Thyroid gland (tissue), 4 donors: ENCODE measurements around the gene IQSEC1. TPM values are rescaled to one million over a fixed set of nuclear protein-coding genes. Genes with fewer than 3 reads are reported as not detected.
A peak's percentile ranks its signal among the peaks of the same experiment; 100 is the strongest.

ENCODE experiments used
- DNase-seq, 2 donors: peaks; one replicate each; pipeline ENCODE4 v3.0.0-alpha.2; 2019
- H3K27ac ChIP-seq, 3 donors: fragments of 200-600 bp; sonication (generic); 1 replicate in 2 of 3; 2 replicates in 1 of 3; pipeline ENCODE4 v1.5.1; 2016 to 2019; ENCODE audit warnings: mild to moderate bottlenecking in 1 of 3, moderate library complexity in 1 of 3
- H3K27me3 ChIP-seq: fragments of 200-600 bp; sonication (generic); one replicate; pipeline ENCODE4 v1.5.1; 2019
- H3K36me3 ChIP-seq, 2 donors: fragments of 200-600 bp; sonication (generic); one replicate each; pipeline ENCODE4 v1.5.1; 2016 to 2019
- H3K4me1 ChIP-seq, 2 donors: fragments of 200-600 bp; sonication (generic); one replicate each; pipeline ENCODE4 v1.5.1; 2017 to 2019
- H3K4me3 ChIP-seq, 3 donors: fragments of 200-600 bp; sonication (generic); replicated peaks in 1 of 3; 1 replicate in 2 of 3; 2 replicates in 1 of 3; pipeline ENCODE4 v1.5.1; 2016; ENCODE audit warnings: mild to moderate bottlenecking in 1 of 3
- H3K9me3 ChIP-seq: fragments of 200-600 bp; sonication (generic); one replicate; pipeline ENCODE4 v1.5.1; 2017
- CTCF ChIP-seq, 6 experiments: fragments of 200-600 bp in 3 of 6; fragments of 450-650 bp in 3 of 6; sonication (generic) in 3 of 6; IDR thresholded peaks; one replicate each; pipeline ENCODE4 v1.5.1; 2016 to 2019; ENCODE audit warnings: antibody characterized with exemption in 6 of 6, mild to moderate bottlenecking in 2 of 6, inconsistent platforms in 1 of 6, moderate library complexity in 1 of 6
- POLR2A ChIP-seq, 2 donors: fragments of 450-650 bp; IDR thresholded peaks; one replicate each; pipeline ENCODE4 v1.6.1; 2017; ENCODE audit warnings: antibody characterized with exemption in 2 of 2, mild to moderate bottlenecking in 2 of 2, moderate library complexity in 1 of 2
- WGBS, 2 donors: methylation state at CpG; one replicate each; pipeline ENCODE4 v1.1.5; 2017; 5-methylcytosine and 5-hydroxymethylcytosine counted together
- intact Hi-C: fragments of 100-400 bp; cut with DNase I; formaldehyde crosslinking; loops from one replicate; pipeline ENCODE4 v1.15.1; 2023
- total RNA-seq, 4 donors: library from RNA; depleted of rRNA; stranded (reverse); fragments of >200 nt; gene quantifications; one replicate each; pipeline ENCODE4 v1.2.3, GENCODE V29; 2016

IQSEC1 gene
- total RNA-seq, 4 donors from 2014 or later = 37.1 to 48.3 (median 38.9) TPM

- Histone ChIP-seq H3K36me3 (no peaks in the 10 kb centered on the region), H3K9me3 (no peaks in the 10 kb centered on the region), H3K4me1 (peaks cover 0 to 14% of the 10 kb centered on the region in 2 donors), H3K27me3 (no peaks in the 10 kb centered on the region), H3K27ac (no peak overlapping the region), H3K4me3 (no peak overlapping the region)
- WGBS, 2 donors = 28 to 31% methylated on average over 35 to 37 of the region's 45 CpGs
- intact Hi-C loops = no loop called here
- peak; percentile 83 to 87 for DNase-seq
- TF ChIP-seq POLR2A (IDR thresholded peaks at IDR 0.05) = no peak
- peak; percentile 54 to 94 (median 84) for TF ChIP-seq CTCF (IDR thresholded peaks at IDR 0.05)
These were observed 204.9 kb downstream of the IQSEC1 start for GRCh38 chr3:12868039-12869034.

DNA sequence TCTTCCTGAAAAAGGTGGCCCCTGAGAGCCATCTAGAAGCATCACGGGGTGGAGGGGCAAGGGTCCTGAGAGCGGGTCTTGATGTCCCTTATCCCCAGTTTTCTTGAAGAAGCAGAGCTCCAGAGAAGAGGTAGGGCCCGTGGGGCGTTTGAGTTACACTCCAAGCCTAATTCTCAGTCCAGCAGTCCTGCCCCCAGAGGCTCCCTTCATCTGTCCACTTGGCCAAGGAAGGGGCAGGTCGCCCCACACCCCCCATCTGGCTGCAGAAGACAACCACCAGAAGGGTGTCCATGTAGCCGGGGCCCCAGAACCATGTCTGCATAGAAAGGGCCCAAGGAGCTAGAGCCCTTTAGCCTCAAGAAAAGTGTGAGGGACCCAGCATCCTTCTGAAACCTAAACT lies 206.4 kb downstream of the IQSEC1 start:
- TF ChIP-seq POLR2A (IDR thresholded peaks at IDR 0.05) (no peak), CTCF (IDR thresholded peaks at IDR 0.05) (no peak)
- DNase-seq = no peak
- WGBS, 2 donors = 80 to 84% methylated on average over 5 to 6 of the region's 6 CpGs
- Histone ChIP-seq H3K36me3 (no peaks in the 10 kb centered on the region), H3K4me1 (peaks cover 0 to 14% of the 10 kb centered on the region in 2 donors), H3K4me3 (no peak overlapping the region), H3K9me3 (no peaks in the 10 kb centered on the region), H3K27ac (no peak overlapping the region), H3K27me3 (no peaks in the 10 kb centered on the region)
- intact Hi-C loops = no loop called here

- intact Hi-C loops = no loop called here
- no peak for DNase-seq
- H3K36me3 ChIP-seq = no peaks in the 10 kb centered on the region
- TF ChIP-seq CTCF (IDR thresholded peaks at IDR 0.05) (no peak), POLR2A (IDR thresholded peaks at IDR 0.05) (no peak)
- no peak overlapping the region for H3K27ac ChIP-seq
- WGBS, 2 donors = 91 to 98% methylated on average over 4 of the region's 4 CpGs
- no peak overlapping the region for H3K4me3 ChIP-seq
- no peaks in the 10 kb centered on the region for H3K27me3 ChIP-seq
- H3K4me1 ChIP-seq = peaks cover 0 to 14% of the 10 kb centered on the region in 2 donors
- no peaks in the 10 kb centered on the region for H3K9me3 ChIP-seq
These were observed 208.0 kb downstream of the IQSEC1 start for GRCh38 chr3:12865271-12865670.

GRCh38 chr3:12862387-12862786 lies 210.8 kb downstream of the IQSEC1 start:
- no peak overlapping the region for H3K4me3 ChIP-seq
- H3K4me1 ChIP-seq = no peaks in the 10 kb centered on the region
- DNase-seq = no peak
- no peak overlapping the region for H3K27ac ChIP-seq
- H3K27me3 ChIP-seq = no peaks in the 10 kb centered on the region
- intact Hi-C loops = no loop called here
- WGBS, 2 donors = 93 to 95% methylated on average over 8 of the region's 8 CpGs
- no peaks in the 10 kb centered on the region for H3K36me3 ChIP-seq
- H3K9me3 ChIP-seq = no peaks in the 10 kb centered on the region
- TF ChIP-seq POLR2A (IDR thresholded peaks at IDR 0.05) (no peak), CTCF (IDR thresholded peaks at IDR 0.05) (no peak)

DNA sequence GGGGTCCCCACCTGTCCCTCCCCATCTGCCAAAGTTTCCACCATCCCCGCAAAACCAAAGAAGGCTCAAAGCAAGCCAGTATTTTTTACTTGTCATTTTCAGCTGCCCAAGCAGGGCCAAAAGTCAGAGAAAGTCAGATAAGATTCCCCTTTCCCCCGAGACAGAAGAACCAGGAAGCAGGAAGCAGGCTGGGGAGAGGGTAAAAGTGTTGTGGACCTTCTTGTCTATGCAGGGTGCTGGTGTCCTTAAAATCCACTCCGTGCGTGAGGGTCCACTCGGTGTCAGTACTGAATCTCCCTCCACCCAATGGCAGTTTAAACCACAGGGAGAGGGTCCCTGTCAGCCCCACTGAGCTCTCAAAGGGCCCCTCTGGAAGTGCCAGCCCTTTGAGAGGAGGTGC lies 211.6 kb downstream of the IQSEC1 start:
- Histone ChIP-seq H3K4me1 (no peaks in the 10 kb centered on the region), H3K27ac (no peak overlapping the region), H3K27me3 (no peaks in the 10 kb centered on the region), H3K4me3 (no peak overlapping the region), H3K9me3 (no peaks in the 10 kb centered on the region), H3K36me3 (no peaks in the 10 kb centered on the region)
- TF ChIP-seq CTCF (IDR thresholded peaks at IDR 0.05) (no peak), POLR2A (IDR thresholded peaks at IDR 0.05) (no peak)
- WGBS, 2 donors = 89 to 94% methylated on average over 5 of the region's 5 CpGs
- intact Hi-C loops = no loop called here
- DNase-seq = no peak
